Activated CD8-positive, alpha-beta T cell treated with anti-CD3 and anti-CD28 coated beads, Interleukin-2, amount 10 ng/mL, durations not matched to agents 7 days and 5 days (primary cell): Measurements from ENCODE around the gene CDH26. TPM values are rescaled to one million over a fixed set of nuclear protein-coding genes. Genes with fewer than 3 reads are reported as not detected.
"Not testable (repeated sequence)": the region's sequence is repeated elsewhere in the genome, so short reads cannot be mapped to it uniquely, and the experiment has no call there.

Source experiments
- ATAC-seq: fragments of 150-1000 bp; cut with Tn5 transposase; one replicate; pipeline ENCODE4 v1.10.0; 2021; ENCODE audit warnings: moderate library complexity
- CTCF ChIA-PET: fragments of 350-600 bp; sonication (Branson Sonifier 250); formaldehyde crosslinking; loops from one replicate; lab custom pipeline; 2021; ENCODE audit warnings: antibody characterized with exemption; lab: Charles Lee
- POLR2A ChIA-PET: fragments of 350-600 bp; sonication (Branson Sonifier 250); formaldehyde crosslinking; loops from one replicate; lab custom pipeline; 2021; ENCODE audit warnings: antibody characterized with exemption; lab: Charles Lee
- DNase-seq: peaks from one replicate; pipeline ENCODE4 v3.0.0-alpha.2; 2020
- H3K27ac Mint-ChIP-seq: one replicate; pipeline ENCODE4 v1.8.0; 2021; ENCODE audit warnings: mild to moderate bottlenecking, mixed read lengths
- H3K27me3 Mint-ChIP-seq: one replicate; pipeline ENCODE4 v1.8.0; 2021; ENCODE audit warnings: low read depth, mixed read lengths
- H3K36me3 Mint-ChIP-seq: one replicate; pipeline ENCODE4 v1.8.0; 2021; ENCODE audit warnings: low read depth, mixed read lengths
- H3K4me1 Mint-ChIP-seq: one replicate; pipeline ENCODE4 v1.8.0; 2021; ENCODE audit warnings: low read depth, mixed read lengths
- H3K4me3 Mint-ChIP-seq: one replicate; pipeline ENCODE4 v1.8.0; 2021; ENCODE audit warnings: mild to moderate bottlenecking, mixed read lengths
- H3K9me3 Mint-ChIP-seq: one replicate; pipeline ENCODE4 v1.8.0; 2022; ENCODE audit warnings: mixed read lengths; ENCODE audit not compliant: insufficient read depth
- total RNA-seq, 2 experiments: library from RNA; stranded (reverse); gene quantifications; one replicate each; pipeline ENCODE4 v1.2.3, GENCODE V29; 2021

Gene CDH26
- total RNA-seq, 2 experiments from 2014 or later: 0.26 to 0.34 TPM

- H3K9me3 Mint-ChIP-seq: no peaks in the 10 kb centered on the region
- POLR2A ChIA-PET: no interaction called here
- H3K27ac Mint-ChIP-seq: no peak overlapping the region
- H3K4me3 Mint-ChIP-seq: no peak overlapping the region
- H3K4me1 Mint-ChIP-seq: no peaks in the 10 kb centered on the region
- H3K36me3 Mint-ChIP-seq: peaks cover 1% of the 10 kb centered on the region
- peaks cover 23% of the 10 kb centered on the region for H3K27me3 Mint-ChIP-seq
- DNase-seq: no peak
- ATAC-seq: no peak
- CTCF ChIA-PET: no interaction called here
Observed at GRCh38 chr20:60040471-60041162, 82.4 kb downstream of the CDH26 start.

- POLR2A ChIA-PET, ATAC-seq, H3K4me1 Mint-ChIP-seq, CTCF ChIA-PET, H3K36me3 Mint-ChIP-seq, H3K9me3 Mint-ChIP-seq, DNase-seq, H3K27ac Mint-ChIP-seq, H3K4me3 Mint-ChIP-seq: not testable (repeated sequence)
- H3K27me3 Mint-ChIP-seq: peaks cover 29% of the 10 kb centered on the region
Observed at GRCh38 chr20:60041436-60042165, 83.4 kb downstream of the CDH26 start.

- no peaks in the 10 kb centered on the region for H3K4me1 Mint-ChIP-seq
- CTCF ChIA-PET: interaction anchor here (1.5 kb wide), 1 partner anchor 13 kb away, joined by 7 read pairs; no protein-coding TSS in a partner anchor
Observed at GRCh38 chr20:60043435-60043834, 85.2 kb downstream of the CDH26 start.

GRCh38 chr20:60046011-60046413, 87.8 kb downstream of the CDH26 start:
- Mint-ChIP-seq H3K27ac (no peak overlapping the region), H3K27me3 (peaks cover 32% of the 10 kb centered on the region), H3K4me3 (no peak overlapping the region), H3K36me3 (no peaks in the 10 kb centered on the region), H3K4me1 (no peaks in the 10 kb centered on the region), H3K9me3 (no peaks in the 10 kb centered on the region)
- no peak for ATAC-seq
- ChIA-PET POLR2A (no interaction called here), CTCF (interaction anchor here (3.0 kb wide), 1 partner anchor 11 kb away, joined by 8 read pairs; no protein-coding TSS in a partner anchor)
- no peak for DNase-seq

More at GRCh38 chr20:60043435-60043834, 85.2 kb downstream of the CDH26 start:
- peaks cover 27% of the 10 kb centered on the region for H3K27me3 Mint-ChIP-seq
- no peak for DNase-seq
- ATAC-seq: no peak
- no peaks in the 10 kb centered on the region for H3K36me3 Mint-ChIP-seq
- no peaks in the 10 kb centered on the region for H3K9me3 Mint-ChIP-seq
- H3K27ac Mint-ChIP-seq: no peak overlapping the region
- POLR2A ChIA-PET: no interaction called here
- no peak overlapping the region for H3K4me3 Mint-ChIP-seq

GRCh38 chr20:60046436-60046835, 88.2 kb downstream of the CDH26 start:
- Mint-ChIP-seq H3K27me3 (peaks cover 28% of the 10 kb centered on the region), H3K9me3 (no peaks in the 10 kb centered on the region), H3K4me1 (no peaks in the 10 kb centered on the region), H3K36me3 (no peaks in the 10 kb centered on the region), H3K27ac (no peak overlapping the region), H3K4me3 (no peak overlapping the region)
- ChIA-PET CTCF (interaction anchor here (3.0 kb wide), 1 partner anchor 11 kb away, joined by 8 read pairs; no protein-coding TSS in a partner anchor), POLR2A (no interaction called here)
- no peak for ATAC-seq
- DNase-seq: no peak

GRCh38 chr20:60046860-60047259, 88.6 kb downstream of the CDH26 start:
- Mint-ChIP-seq H3K27me3 (peaks cover 31% of the 10 kb centered on the region), H3K27ac (no peak overlapping the region), H3K4me1 (no peaks in the 10 kb centered on the region), H3K4me3 (no peak overlapping the region), H3K9me3 (no peaks in the 10 kb centered on the region), H3K36me3 (no peaks in the 10 kb centered on the region)
- ChIA-PET POLR2A (interaction anchor here (0.5 kb wide), 1 partner anchor 817 kb away, joined by 3 read pairs; no protein-coding TSS in a partner anchor), CTCF (interaction anchor here (1.5 to 3.0 kb wide), 2 partner anchors 11 to 53 kb away, joined by 4 to 8 read pairs; no protein-coding TSS in a partner anchor)
- no peak for DNase-seq
- no peak for ATAC-seq

- H3K27ac Mint-ChIP-seq: no peak overlapping the region
- peaks cover 3% of the 10 kb centered on the region for H3K4me1 Mint-ChIP-seq
- no peak overlapping the region for H3K4me3 Mint-ChIP-seq
- CTCF ChIA-PET: interaction anchor here (1.5 to 3.0 kb wide), 2 partner anchors 9 to 55 kb away, joined by 4 to 8 read pairs; no protein-coding TSS in a partner anchor
- no peak for ATAC-seq
- POLR2A ChIA-PET: no interaction called here
- DNase-seq: no peak
- peaks cover 30% of the 10 kb centered on the region for H3K27me3 Mint-ChIP-seq
- H3K36me3 Mint-ChIP-seq: no peaks in the 10 kb centered on the region
- H3K9me3 Mint-ChIP-seq: no peaks in the 10 kb centered on the region
Observed at GRCh38 chr20:60048634-60049521, 90.7 kb downstream of the CDH26 start.

GRCh38 chr20:60049601-60050000, 91.4 kb downstream of the CDH26 start:
- DNase-seq (no peak), ATAC-seq (no peak)
- Mint-ChIP-seq H3K27ac (no peak overlapping the region), H3K36me3 (no peaks in the 10 kb centered on the region), H3K9me3 (no peaks in the 10 kb centered on the region), H3K4me1 (peaks cover 6% of the 10 kb centered on the region), H3K27me3 (peaks cover 27% of the 10 kb centered on the region), H3K4me3 (no peak overlapping the region)
- ChIA-PET POLR2A (no interaction called here), CTCF (interaction anchor here (1.2 kb wide), 1 partner anchor 57 kb away, joined by 3 read pairs; no protein-coding TSS in a partner anchor)

GRCh38 chr20:60050193-60050947, 92.1 kb downstream of the CDH26 start:
- DNase-seq (no peak), ATAC-seq (no peak)
- peaks cover 24% of the 10 kb centered on the region for H3K27me3 Mint-ChIP-seq
- CTCF ChIA-PET: interaction anchor here (1.2 kb wide), 1 partner anchor 58 kb away, joined by 3 read pairs; no protein-coding TSS in a partner anchor
- peaks cover 13% of the 10 kb centered on the region for H3K4me1 Mint-ChIP-seq
- H3K4me3 Mint-ChIP-seq: no peak overlapping the region
- POLR2A ChIA-PET: no interaction called here
- H3K36me3 Mint-ChIP-seq: no peaks in the 10 kb centered on the region
- no peak overlapping the region for H3K27ac Mint-ChIP-seq
- no peaks in the 10 kb centered on the region for H3K9me3 Mint-ChIP-seq

GRCh38 chr20:60051911-60052310, 93.7 kb downstream of the CDH26 start:
- Mint-ChIP-seq H3K9me3 (no peaks in the 10 kb centered on the region), H3K36me3 (no peaks in the 10 kb centered on the region), H3K4me1 (peaks cover 29% of the 10 kb centered on the region), H3K4me3 (no peak overlapping the region), H3K27ac (no peak overlapping the region), H3K27me3 (peaks cover 16% of the 10 kb centered on the region)
- DNase-seq: no peak
- ChIA-PET CTCF (no interaction called here), POLR2A (no interaction called here)
- no peak for ATAC-seq

- Mint-ChIP-seq H3K4me1 (peaks cover 33% of the 10 kb centered on the region), H3K4me3 (no peak overlapping the region), H3K9me3 (no peaks in the 10 kb centered on the region), H3K36me3 (no peaks in the 10 kb centered on the region), H3K27ac (no peak overlapping the region), H3K27me3 (peaks cover 16% of the 10 kb centered on the region)
- no peak for DNase-seq
- ChIA-PET CTCF (no interaction called here), POLR2A (no interaction called here)
- ATAC-seq: no peak
Observed at GRCh38 chr20:60052322-60052721, 94.1 kb downstream of the CDH26 start.
